Prostate gland (tissue), 2 donors: ENCODE measurements around the gene TRIM22.

Experiments used
- CTCF ChIP-seq, 4 experiments: fragments of 200-600 bp in 2 of 4; fragments of 450-650 bp in 2 of 4; sonication (generic) in 2 of 4; IDR thresholded peaks; 1 replicate in 3 of 4; 2 replicates in 1 of 4; pipeline ENCODE4 v1.5.1; 2016 to 2019; ENCODE audit warnings: antibody characterized with exemption in 4 of 4, mild to moderate bottlenecking in 2 of 4, moderate library complexity in 2 of 4
- POLR2A ChIP-seq: fragments of 450-650 bp; IDR thresholded peaks from one replicate; pipeline ENCODE4 v1.6.1; 2016; ENCODE audit warnings: antibody characterized with exemption, mild to moderate bottlenecking
- POLR2AphosphoS5 ChIP-seq: sonication (generic); formaldehyde crosslinking; IDR thresholded peaks from one replicate; pipeline ENCODE4 v1.6.1; 2017; ENCODE audit warnings: antibody characterized with exemption

GRCh38 chr11:5643585-5643984, 46.0 kb upstream of the TRIM22 start:
- no peak for TF ChIP-seq CTCF (IDR thresholded peaks at IDR 0.05)
- TF ChIP-seq POLR2A = no peak
- TF ChIP-seq POLR2AphosphoS5 = no peak
